RWPE2 (cell line): Measurements from ENCODE around the gene PSMD12.

Source experiments
- ATAC-seq: fragments of 200-7000 bp; cut with Tn5 transposase; 3 replicates; pipeline ENCODE4 v1.9.1; 2021; ENCODE audit warnings: low read depth
- DNase-seq: peaks from one replicate; pipeline ENCODE4 v3.0.0-alpha.2; 2020; ENCODE audit warnings: low spot score
- H3K27ac ChIP-seq: fragments of 450-650 bp; 2 replicates; pipeline ENCODE4 v1.5.1; 2017; ENCODE audit warnings: mild to moderate bottlenecking; ENCODE audit not compliant: poor library complexity, severe bottlenecking
- H3K27me3 ChIP-seq: fragments of 250-450 bp; sonication (Bioruptor Pico); 2 replicates; pipeline ENCODE4 v1.5.1; 2021; ENCODE audit warnings: mild to moderate bottlenecking, moderate library complexity; ENCODE audit not compliant: insufficient read depth, poor library complexity, severe bottlenecking
- H3K36me3 ChIP-seq: fragments of 250-450 bp; sonication (Bioruptor Pico); 2 replicates; pipeline ENCODE4 v1.5.1; 2020; ENCODE audit warnings: low read depth, mild to moderate bottlenecking, moderate library complexity
- H3K4me1 ChIP-seq: fragments of 250-450 bp; sonication (Bioruptor Pico); 2 replicates; pipeline ENCODE4 v1.5.1; 2021; ENCODE audit warnings: mild to moderate bottlenecking, moderate library complexity; ENCODE audit not compliant: insufficient read depth, poor library complexity, severe bottlenecking
- H3K4me3 ChIP-seq: fragments of 250-450 bp; sonication (Bioruptor Pico); 2 replicates; pipeline ENCODE4 v1.5.1; 2021; ENCODE audit warnings: mild to moderate bottlenecking, moderate library complexity; ENCODE audit not compliant: severe bottlenecking
- H3K9me3 ChIP-seq: fragments of 250-450 bp; sonication (Bioruptor Pico); 2 replicates; pipeline ENCODE4 v1.5.1; 2021; ENCODE audit warnings: mild to moderate bottlenecking, moderate library complexity; ENCODE audit not compliant: severe bottlenecking
- TF ChIP-seq, protein P1 (sequence below): fragments of 450-650 bp; IDR thresholded peaks from one replicate; pipeline ENCODE4 v1.5.1; 2017; ENCODE audit warnings: mild to moderate bottlenecking, moderate library complexity; ENCODE audit not compliant: poor library complexity, severe bottlenecking

The PSMD12 gene

GRCh38 chr17:67379251-67379630 lies 12.9 kb upstream of the PSMD12 start:
- Histone ChIP-seq H3K27ac (peak overlapping the region; percentile 82), H3K9me3 (no peaks in the 10 kb centered on the region), H3K27me3 (no peaks in the 10 kb centered on the region), H3K36me3 (peaks cover 30% of the 10 kb centered on the region), H3K4me3 (peak overlapping the region; percentile 60), H3K4me1 (peaks cover 4% of the 10 kb centered on the region)
- TF ChIP-seq, protein P1, sequence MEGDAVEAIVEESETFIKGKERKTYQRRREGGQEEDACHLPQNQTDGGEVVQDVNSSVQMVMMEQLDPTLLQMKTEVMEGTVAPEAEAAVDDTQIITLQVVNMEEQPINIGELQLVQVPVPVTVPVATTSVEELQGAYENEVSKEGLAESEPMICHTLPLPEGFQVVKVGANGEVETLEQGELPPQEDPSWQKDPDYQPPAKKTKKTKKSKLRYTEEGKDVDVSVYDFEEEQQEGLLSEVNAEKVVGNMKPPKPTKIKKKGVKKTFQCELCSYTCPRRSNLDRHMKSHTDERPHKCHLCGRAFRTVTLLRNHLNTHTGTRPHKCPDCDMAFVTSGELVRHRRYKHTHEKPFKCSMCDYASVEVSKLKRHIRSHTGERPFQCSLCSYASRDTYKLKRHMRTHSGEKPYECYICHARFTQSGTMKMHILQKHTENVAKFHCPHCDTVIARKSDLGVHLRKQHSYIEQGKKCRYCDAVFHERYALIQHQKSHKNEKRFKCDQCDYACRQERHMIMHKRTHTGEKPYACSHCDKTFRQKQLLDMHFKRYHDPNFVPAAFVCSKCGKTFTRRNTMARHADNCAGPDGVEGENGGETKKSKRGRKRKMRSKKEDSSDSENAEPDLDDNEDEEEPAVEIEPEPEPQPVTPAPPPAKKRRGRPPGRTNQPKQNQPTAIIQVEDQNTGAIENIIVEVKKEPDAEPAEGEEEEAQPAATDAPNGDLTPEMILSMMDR: no peak
- no peak for ATAC-seq
- no peak for DNase-seq

DNA sequence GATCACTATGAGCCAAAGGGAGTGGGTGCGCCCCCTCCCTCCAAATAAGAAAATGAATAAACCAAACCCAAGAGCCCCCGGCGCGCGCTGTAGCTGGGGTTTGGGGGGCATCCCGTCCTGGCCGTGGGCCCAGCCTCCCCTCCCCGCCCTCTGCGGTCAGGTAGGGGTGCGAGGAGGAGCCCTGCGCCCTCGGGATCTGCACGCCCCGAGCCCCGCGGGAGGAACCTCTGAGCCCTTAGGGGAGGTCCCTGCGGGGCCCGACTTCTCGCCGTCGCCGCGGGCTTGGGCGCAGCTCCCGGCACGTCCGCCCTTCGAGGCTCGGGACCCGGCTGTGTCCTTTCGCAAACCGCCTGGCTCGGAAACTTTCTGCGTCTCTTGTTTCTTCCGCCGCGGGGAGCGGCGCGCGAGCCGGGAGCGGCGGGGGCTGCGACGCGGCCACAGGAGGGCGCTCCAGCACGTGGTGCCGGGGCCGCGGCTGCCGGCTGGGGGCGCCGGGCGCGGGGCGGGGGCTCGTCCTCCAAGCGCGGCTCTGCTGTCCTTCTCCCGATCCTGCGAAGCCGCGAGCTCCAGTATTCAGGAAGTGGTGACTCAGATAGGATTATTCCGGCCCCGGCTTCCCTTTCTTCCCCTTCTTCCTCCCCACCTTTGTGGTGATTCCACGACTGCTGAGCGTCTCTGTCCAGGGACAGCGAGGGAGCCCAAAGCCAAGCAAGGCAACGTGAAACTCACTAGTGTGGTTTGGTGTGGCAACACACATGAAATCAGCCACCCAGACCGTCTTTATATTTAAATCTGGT lies 12.3 kb upstream of the PSMD12 start:
- Histone ChIP-seq H3K9me3 (no peaks in the 10 kb centered on the region), H3K4me1 (peaks cover 4% of the 10 kb centered on the region), H3K4me3 (peak overlapping the region; percentile 60), H3K36me3 (peaks cover 28% of the 10 kb centered on the region), H3K27ac (peak overlapping the region; percentile 82), H3K27me3 (no peaks in the 10 kb centered on the region)
- TF ChIP-seq, protein P1: peak; percentile 98
- ATAC-seq: peak; percentile 64
- DNase-seq: peak; percentile 92

DNA sequence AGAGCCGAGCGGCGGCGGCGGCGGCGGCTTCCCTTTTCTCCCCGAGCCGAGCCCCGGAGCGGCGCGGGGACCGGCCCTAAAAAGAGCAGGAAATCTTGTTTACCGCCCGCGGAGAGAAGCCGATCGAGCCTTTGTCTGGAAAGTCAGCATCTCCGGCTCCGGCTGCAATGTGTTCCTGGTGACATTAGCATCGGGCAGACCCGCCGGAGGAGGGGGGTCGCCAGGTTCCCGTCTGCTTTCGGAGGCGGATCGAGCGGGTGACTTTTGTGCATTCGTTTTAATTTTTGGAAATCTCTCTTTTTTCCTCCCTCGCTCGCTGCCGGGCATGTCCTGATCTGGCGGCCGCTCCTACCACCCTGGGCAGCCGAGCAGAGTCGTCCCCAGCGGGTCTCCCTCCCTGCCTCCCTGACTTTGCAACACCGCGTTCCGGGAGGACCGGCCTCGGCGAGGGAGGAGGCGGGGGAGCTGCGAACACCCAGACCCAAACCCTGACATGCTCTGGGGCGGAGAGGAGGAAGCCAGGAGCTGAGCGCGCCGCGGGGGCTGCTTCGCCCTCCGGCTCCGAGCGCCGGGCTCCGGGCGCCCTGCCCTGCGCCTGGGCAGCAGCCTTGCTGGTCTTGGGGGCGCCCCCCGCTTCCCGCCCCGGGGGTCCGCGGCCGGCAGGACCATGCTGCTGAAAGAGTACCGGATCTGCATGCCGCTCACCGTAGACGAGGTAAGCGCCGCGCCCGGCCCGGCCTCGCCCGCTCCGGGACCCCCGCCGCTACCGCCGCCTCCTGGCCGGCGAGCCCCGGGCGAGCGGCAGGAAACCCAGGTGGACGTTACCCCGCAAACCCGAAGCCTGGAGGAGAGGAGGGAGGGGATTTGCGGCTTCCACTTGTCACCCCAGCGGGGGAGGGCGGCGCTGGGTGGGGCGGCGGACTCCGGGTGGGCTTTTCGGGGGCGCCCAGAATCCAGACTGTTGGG lies 11.4 kb upstream of the PSMD12 start:
- Histone ChIP-seq H3K4me3 (peak overlapping the region; percentile 60), H3K27ac (peak overlapping the region; percentile 82), H3K36me3 (peaks cover 21% of the 10 kb centered on the region), H3K27me3 (no peaks in the 10 kb centered on the region), H3K9me3 (no peaks in the 10 kb centered on the region), H3K4me1 (peaks cover 7% of the 10 kb centered on the region)
- TF ChIP-seq, protein P1: no peak
- no peak for DNase-seq
- peak; percentile 7; the same call in 2 of the 3 replicates for ATAC-seq

DNA sequence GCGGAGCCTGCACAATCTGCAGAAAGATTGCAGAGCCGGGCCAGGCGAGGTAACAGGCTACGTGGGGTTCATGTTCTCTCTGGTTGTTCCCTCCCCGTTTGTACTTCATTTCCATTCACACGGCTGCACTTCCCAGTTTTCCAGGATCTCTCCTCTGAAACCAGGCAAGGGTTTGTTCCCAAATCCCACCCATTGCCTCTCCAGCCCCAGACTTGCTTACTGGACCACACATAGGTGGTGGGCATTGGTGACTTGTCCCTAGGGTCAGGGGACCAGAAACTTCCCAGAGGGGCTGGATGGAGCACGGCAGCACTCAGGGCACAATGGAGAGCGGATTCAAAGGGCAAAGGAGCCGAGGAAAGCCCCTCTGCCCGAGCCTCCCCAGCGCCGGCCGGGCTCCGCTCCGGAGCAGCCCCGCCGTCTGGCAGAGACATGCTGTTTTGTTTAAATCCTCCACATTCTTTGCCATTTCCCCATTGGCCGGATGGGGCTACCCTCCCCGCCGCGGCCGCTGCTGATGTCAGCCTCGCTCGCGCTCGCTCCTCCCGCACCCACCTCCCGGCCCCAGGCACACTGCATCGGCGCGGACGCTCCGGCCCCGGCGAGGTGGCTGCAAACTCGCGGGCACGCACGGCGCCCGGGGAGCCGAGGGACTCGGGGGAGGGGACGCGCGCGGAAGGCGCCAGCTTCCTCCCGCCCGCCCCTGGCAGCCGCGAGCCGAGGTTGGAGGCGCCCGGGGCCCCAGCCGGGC lies 10.5 kb upstream of the PSMD12 start, which contains the start of gene PITPNC1:
TSS of gene PITPNC1 (plus strand) at position 545 of the 751 bp plus-strand sequence.
- peak; percentile 72 for ATAC-seq
- Histone ChIP-seq H3K36me3 (peaks cover 12% of the 10 kb centered on the region), H3K27ac (peak within 1 kb of the TSS; percentile 82), H3K4me1 (peaks cover 12% of the 10 kb centered on the region), H3K4me3 (peak within 1 kb of the TSS; percentile 60), H3K27me3 (no peaks in the 10 kb centered on the region), H3K9me3 (no peaks in the 10 kb centered on the region)
- DNase-seq: peak; percentile 87
- TF ChIP-seq, protein P1: no peak
